Lower leg skin (tissue), 3 donors: ENCODE measurements around the gene LHFPL3.

ENCODE experiments used
- CTCF ChIP-seq, 3 donors: fragments of 450-650 bp; IDR thresholded peaks; one replicate each; pipeline ENCODE4 v1.5.1; 2016; ENCODE audit warnings: antibody characterized with exemption in 3 of 3, mild to moderate bottlenecking in 3 of 3, moderate library complexity in 2 of 3
- POLR2A ChIP-seq, 2 donors: fragments of 450-650 bp; IDR thresholded peaks; one replicate each; pipeline ENCODE4 v1.6.1; 2016 to 2017; ENCODE audit warnings: antibody characterized with exemption in 2 of 2, mild to moderate bottlenecking in 1 of 2, moderate library complexity in 1 of 2

DNA sequence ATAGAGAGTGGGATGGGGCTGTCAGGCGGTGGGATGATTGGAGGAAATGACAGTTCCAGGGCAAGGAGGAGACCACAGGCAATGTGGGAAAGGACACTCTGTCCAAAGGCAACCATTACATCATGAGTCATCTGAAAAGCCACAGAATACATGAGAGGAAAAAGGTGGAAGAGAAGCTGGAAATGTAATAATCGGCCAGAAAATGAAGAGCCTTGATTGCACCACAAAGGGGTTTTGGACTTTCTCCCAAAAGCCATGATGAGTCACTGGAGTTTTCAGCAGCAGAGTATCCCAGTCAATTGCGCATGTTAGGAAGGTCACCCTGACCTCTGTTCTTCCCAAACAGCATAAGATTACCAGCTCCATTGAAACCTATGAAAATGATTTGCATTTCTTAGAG is 222.0 kb downstream of the LHFPL3 start:
- no peak for TF ChIP-seq CTCF (IDR thresholded peaks at IDR 0.05)
- no peak for TF ChIP-seq POLR2A (IDR thresholded peaks at IDR 0.05)
